ENCODE data around the gene SRCIN1. TPM values are rescaled to one million over a fixed set of nuclear protein-coding genes. Genes with fewer than 3 reads are reported as not detected.

The SRCIN1 gene
- total RNA-seq, 1 experiment from 2014 or later, result 25.8 TPM

GRCh38 chr17:38572669-38573365 lies 32.9 kb downstream of the SRCIN1 start:
- peaks cover 5% of the 10 kb centered on the region for H3K36me3 Mint-ChIP-seq (ENCODE audit: insufficient read depth, unreplicated experiment)
- intact Hi-C loops (cut with micrococcal nuclease; ENCODE audit: unreplicated experiment), result no loop called here
- no TSS peak for BruUV-seq (replicated peaks)
- Histone ChIP-seq H3K4me1 (peaks cover 6% of the 10 kb centered on the region; the same call in 1 of the 2 replicates), H3K4me3 (ENCODE audit: low read depth, low read length) (peak overlapping the region; percentile 28), H3K27me3 (replicated peaks; ENCODE audit: control insufficient read depth, insufficient read depth, low read length) (no peaks in the 10 kb centered on the region), H3K9me3 (no peaks in the 10 kb centered on the region), H3K36me3 (ENCODE audit: control insufficient read depth, insufficient read depth, low read length) (no peaks in the 10 kb centered on the region)
- POLR2A ChIA-PET, result interaction anchor here (0.5 to 0.6 kb wide), 2 partner anchors 122 to 948 kb away, joined by 3 to 5 read pairs; no protein-coding TSS in a partner anchor
- H3K27ac Mint-ChIP-seq (ENCODE audit: unreplicated experiment), result no peak overlapping the region
- CTCF ChIA-PET, result no interaction called here
- TF ChIP-seq CTCF (IDR thresholded peaks at IDR 0.05; ENCODE audit: insufficient read depth in 1 of 2, low read depth in 1 of 2, low read length in 1 of 2, severe bottlenecking in 1 of 2, unreplicated experiment in 1 of 2), result no peak
- H3K27me3 Mint-ChIP-seq (ENCODE audit: insufficient read depth, unreplicated experiment), result no peaks in the 10 kb centered on the region
- no peaks in the 10 kb centered on the region for H3K4me1 Mint-ChIP-seq (ENCODE audit: low read depth, unreplicated experiment)
- DNase-seq, result peak; percentile 68 to 81
- peak overlapping the region; percentile 61 for H3K4me3 Mint-ChIP-seq (ENCODE audit: unreplicated experiment)
- no peaks in the 10 kb centered on the region for H3K9me3 Mint-ChIP-seq (ENCODE audit: unreplicated experiment)

DNA sequence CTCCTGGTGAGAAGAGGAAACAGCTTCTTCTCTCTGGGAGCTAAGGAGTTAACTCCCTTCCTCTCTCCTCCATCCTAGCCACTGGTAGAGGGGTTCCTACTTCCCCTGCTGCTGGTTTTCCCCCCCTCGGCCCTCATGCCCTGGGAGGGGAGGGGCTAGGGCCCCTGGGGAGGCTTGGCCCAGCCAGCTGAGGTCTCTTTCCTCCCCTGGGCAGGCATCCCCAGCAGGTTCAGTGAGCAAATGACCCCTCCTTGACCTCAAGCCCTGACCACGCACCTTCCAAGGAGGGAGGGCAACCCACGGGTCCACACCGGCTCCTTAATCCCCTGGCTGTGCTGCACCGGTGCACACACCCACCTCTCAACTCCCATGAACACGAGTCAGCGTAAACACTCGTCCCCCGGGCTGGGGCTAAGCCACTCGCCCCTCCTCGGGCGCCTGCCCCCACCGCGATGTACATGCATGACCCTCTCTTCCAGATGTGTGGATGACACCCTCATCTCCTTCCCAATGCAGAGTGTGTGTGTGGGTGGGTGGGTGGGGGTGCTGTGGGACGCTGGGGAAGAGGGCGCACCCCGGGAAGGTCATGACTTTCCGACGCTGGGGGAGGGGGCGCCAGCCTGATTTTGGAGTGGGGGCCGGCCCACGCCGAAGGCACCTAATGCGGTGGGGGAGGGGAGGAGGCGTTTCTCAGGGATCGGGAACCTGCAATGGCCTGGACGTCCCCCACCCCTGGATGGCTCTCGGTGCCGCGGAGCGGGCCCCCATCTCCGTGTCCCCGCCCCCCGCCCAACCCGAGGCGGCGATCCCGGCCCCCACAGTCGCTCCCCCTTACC lies 33.7 kb downstream of the SRCIN1 start:
- no TSS peak for BruUV-seq (replicated peaks)
- POLR2A ChIA-PET, result interaction anchor here (0.6 kb wide), 1 partner anchor 949 kb away, joined by 3 read pairs; no protein-coding TSS in a partner anchor
- CTCF ChIA-PET, result interaction anchor here (1.0 kb wide), 1 partner anchor 13 kb away, joined by 11 read pairs; no protein-coding TSS in a partner anchor
- Histone ChIP-seq H3K4me3 (ENCODE audit: low read depth, low read length) (peak overlapping the region; percentile 28), H3K9me3 (no peaks in the 10 kb centered on the region), H3K27me3 (replicated peaks; ENCODE audit: control insufficient read depth, insufficient read depth, low read length) (no peaks in the 10 kb centered on the region), H3K4me1 (peaks cover 6% of the 10 kb centered on the region; the same call in 1 of the 2 replicates), H3K36me3 (ENCODE audit: control insufficient read depth, insufficient read depth, low read length) (no peaks in the 10 kb centered on the region)
- intact Hi-C loops (cut with micrococcal nuclease; ENCODE audit: unreplicated experiment), result no loop called here
- Mint-ChIP-seq H3K4me1 (ENCODE audit: low read depth, unreplicated experiment) (no peaks in the 10 kb centered on the region), H3K36me3 (ENCODE audit: insufficient read depth, unreplicated experiment) (peaks cover 5% of the 10 kb centered on the region), H3K27me3 (ENCODE audit: insufficient read depth, unreplicated experiment) (no peaks in the 10 kb centered on the region), H3K27ac (ENCODE audit: unreplicated experiment) (no peak overlapping the region), H3K4me3 (ENCODE audit: unreplicated experiment) (peak overlapping the region; percentile 61), H3K9me3 (ENCODE audit: unreplicated experiment) (no peaks in the 10 kb centered on the region)
- peak in 1 of 2 experiments; percentile 35 for DNase-seq
- TF ChIP-seq CTCF (IDR thresholded peaks at IDR 0.05; ENCODE audit: insufficient read depth in 1 of 2, low read depth in 1 of 2, low read length in 1 of 2, severe bottlenecking in 1 of 2, unreplicated experiment in 1 of 2), result no peak

- H3K4me3 ChIP-seq (ENCODE audit: low read depth, low read length), result no peak overlapping the region
- no peaks in the 10 kb centered on the region for H3K36me3 ChIP-seq (ENCODE audit: control insufficient read depth, insufficient read depth, low read length)
- Mint-ChIP-seq H3K36me3 (ENCODE audit: insufficient read depth, unreplicated experiment) (peaks cover 5% of the 10 kb centered on the region), H3K4me1 (ENCODE audit: low read depth, unreplicated experiment) (no peaks in the 10 kb centered on the region), H3K27ac (ENCODE audit: unreplicated experiment) (no peak overlapping the region), H3K9me3 (ENCODE audit: unreplicated experiment) (no peaks in the 10 kb centered on the region), H3K4me3 (ENCODE audit: unreplicated experiment) (no peak overlapping the region), H3K27me3 (ENCODE audit: insufficient read depth, unreplicated experiment) (no peaks in the 10 kb centered on the region)
- POLR2A ChIA-PET, result no interaction called here
- BruUV-seq (replicated peaks), result no TSS peak
- H3K9me3 ChIP-seq, result no peaks in the 10 kb centered on the region
- intact Hi-C loops (cut with micrococcal nuclease; ENCODE audit: unreplicated experiment), result no loop called here
- CTCF ChIA-PET, result interaction anchor here (3.5 kb wide), 1 partner anchor 12 kb away, joined by 13 read pairs; no protein-coding TSS in a partner anchor
- DNase-seq, result no peak
- no peak for TF ChIP-seq CTCF (IDR thresholded peaks at IDR 0.05; ENCODE audit: insufficient read depth in 1 of 2, low read depth in 1 of 2, low read length in 1 of 2, severe bottlenecking in 1 of 2, unreplicated experiment in 1 of 2)
- H3K27me3 ChIP-seq (replicated peaks; ENCODE audit: control insufficient read depth, insufficient read depth, low read length), result no peaks in the 10 kb centered on the region
- peaks cover 6% of the 10 kb centered on the region; the same call in 1 of the 2 replicates for H3K4me1 ChIP-seq
Measured at GRCh38 chr17:38569701-38570512, 35.8 kb downstream of the SRCIN1 start.
